ENCODE data around the gene XPNPEP1. TPM values are rescaled to one million over a fixed set of nuclear protein-coding genes. Genes with fewer than 3 reads are reported as not detected.
A peak's percentile ranks its signal among the peaks of the same experiment; 100 is the strongest.
"Not testable (repeated sequence)": the region's sequence is repeated elsewhere in the genome, so short reads cannot be mapped to it uniquely, and the experiment has no call there.

XPNPEP1 gene
- total and polyA plus RNA-seq, 8 donors: 21.7 to 180 (median 63.8) TPM

DNA sequence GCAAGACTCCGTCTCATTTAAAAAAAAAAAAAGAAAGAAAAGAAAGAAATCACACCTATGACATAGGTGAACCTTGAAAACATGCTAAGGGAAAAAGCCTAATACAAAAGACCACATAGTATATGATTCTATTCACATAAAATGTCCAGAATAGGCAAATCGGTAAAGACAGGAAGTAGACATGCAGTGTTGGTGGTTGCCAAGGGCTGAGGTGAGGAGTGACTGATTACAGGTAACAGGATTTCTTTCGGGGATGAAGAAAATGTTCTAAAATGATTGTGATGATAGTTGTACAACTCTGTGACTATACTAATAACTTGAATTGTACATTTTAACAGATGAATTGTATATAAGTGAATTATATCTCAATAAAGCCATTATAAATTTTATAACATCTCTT is 3.3 kb downstream of the XPNPEP1 start:
- Histone ChIP-seq H3K4me1 (peaks cover 23 to 54% (median 45%) of the 10 kb centered on the region in 4 donors), H3K36me3 (no peaks in the 10 kb centered on the region), H3K27me3 (no peaks in the 10 kb centered on the region), H3K27ac (no peak overlapping the region), H3K4me3 (no peak overlapping the region), H3K9me3 (no peaks in the 10 kb centered on the region)
- TF ChIP-seq POLR2A (IDR thresholded peaks at IDR 0.05): no peak
- no peak for TF ChIP-seq CTCF (IDR thresholded peaks at IDR 0.05)
- no peak for TF ChIP-seq POLR2AphosphoS5 (IDR thresholded peaks at IDR 0.05)
- no peak for TF ChIP-seq EP300 (IDR thresholded peaks at IDR 0.05)
- WGBS, 5 donors: 79 to 90% (median 87%) methylated on average over 3 of the region's 3 CpGs
- DNase-seq: no peak
- intact Hi-C loops (cut with DNase I; ENCODE audit: low total_unique reads): no loop called here

DNA sequence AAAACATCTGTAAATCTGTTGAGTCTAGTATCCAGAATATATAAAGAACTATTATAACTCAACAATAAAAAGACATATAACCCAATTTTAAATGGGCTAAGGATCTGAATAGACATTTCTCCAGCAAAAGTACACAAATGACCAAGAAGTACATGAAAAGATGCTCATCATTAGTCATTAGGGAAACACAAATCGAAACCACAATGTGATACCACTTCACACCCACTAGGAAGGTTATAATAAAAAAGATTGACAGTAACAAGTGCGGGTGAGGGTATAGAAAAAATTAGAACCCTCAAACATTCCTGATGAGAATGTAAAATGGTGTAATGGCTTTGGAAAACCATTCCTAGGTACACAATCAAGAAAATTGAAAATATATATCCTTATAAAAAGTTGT is 4.1 kb downstream of the XPNPEP1 start:
- intact Hi-C loops (cut with DNase I; ENCODE audit: low total_unique reads): no loop called here
- no peaks in the 10 kb centered on the region for H3K9me3 ChIP-seq
- WGBS, 5 donors: 86 to 98% (median 94%) methylated on average over 2 of the region's 2 CpGs

DNA sequence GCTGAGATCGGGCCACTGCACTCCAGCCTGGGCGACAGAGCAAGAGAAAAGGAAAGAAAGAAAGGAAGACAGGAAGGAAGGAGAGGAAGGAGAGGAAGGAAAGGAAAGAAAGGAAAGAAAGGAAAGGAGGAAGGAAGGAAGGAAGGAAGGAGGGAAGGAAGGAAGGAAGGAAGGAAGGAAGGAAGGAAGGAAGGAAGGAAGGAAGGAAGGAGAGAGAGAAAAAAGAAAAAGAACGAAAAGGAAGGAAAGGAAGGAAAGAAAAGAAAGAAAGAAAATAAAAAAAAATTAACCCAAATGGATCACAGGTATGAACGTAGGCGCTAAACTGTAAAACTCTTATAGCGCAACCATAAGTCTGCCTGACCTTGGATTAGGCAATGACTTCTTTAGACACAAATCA is 4.6 kb downstream of the XPNPEP1 start:
- H3K27me3 ChIP-seq; H3K27ac ChIP-seq; H3K36me3 ChIP-seq; intact Hi-C loops (cut with DNase I; ENCODE audit: low total_unique reads); H3K9me3 ChIP-seq; DNase-seq; H3K4me3 ChIP-seq: not testable (repeated sequence)
- WGBS, 5 donors: 93 to 96% (median 95%) methylated on average over 6 of the region's 6 CpGs
- H3K4me1 ChIP-seq: peaks cover 32 to 59% (median 43%) of the 10 kb centered on the region in 4 donors

More for the DNA sequence above, 4.1 kb downstream of the XPNPEP1 start:
- no peaks in the 10 kb centered on the region for H3K27me3 ChIP-seq
- no peaks in the 10 kb centered on the region for H3K36me3 ChIP-seq
- peaks cover 29 to 58% (median 45%) of the 10 kb centered on the region in 4 donors for H3K4me1 ChIP-seq
- TF ChIP-seq CTCF (IDR thresholded peaks at IDR 0.05) (no peak), EP300 (IDR thresholded peaks at IDR 0.05) (no peak), POLR2A (IDR thresholded peaks at IDR 0.05) (no peak), POLR2AphosphoS5 (IDR thresholded peaks at IDR 0.05) (no peak)
- DNase-seq: no peak
- no peak overlapping the region for H3K27ac ChIP-seq
- no peak overlapping the region for H3K4me3 ChIP-seq

DNA sequence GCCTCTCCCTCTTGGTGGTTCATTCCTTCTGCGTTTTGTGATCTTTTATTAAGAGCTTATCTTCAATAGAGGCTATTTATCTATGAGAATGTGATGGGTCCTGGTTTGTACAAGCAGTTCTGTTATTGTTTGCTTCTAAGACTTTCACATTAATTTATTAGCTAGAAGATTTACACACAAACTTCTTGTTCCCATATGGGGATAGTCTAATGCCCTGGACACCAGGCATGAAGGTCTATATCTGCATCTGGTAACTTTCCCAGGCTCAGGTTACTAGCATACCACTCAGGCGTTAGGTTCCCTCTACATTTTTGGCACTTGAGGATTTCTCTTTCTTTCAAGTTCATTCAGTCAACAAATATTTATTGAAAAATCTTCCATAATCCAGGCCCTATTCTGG is 7.7 kb downstream of the XPNPEP1 start:
- Histone ChIP-seq H3K4me1 (peaks cover 19 to 57% (median 34%) of the 10 kb centered on the region in 4 donors), H3K9me3 (no peaks in the 10 kb centered on the region), H3K36me3 (peaks cover 0 to 21% (median 14%) of the 10 kb centered on the region in 4 donors), H3K27me3 (no peaks in the 10 kb centered on the region), H3K4me3 (no peak overlapping the region), H3K27ac (peak overlapping the region in 4 of 5 donors; percentile 30 to 66 (median 38))
- WGBS, 5 donors: 38 to 68% (median 51%) methylated on average over 2 of the region's 2 CpGs
- TF ChIP-seq POLR2AphosphoS5 (IDR thresholded peaks at IDR 0.05) (no peak), POLR2A (IDR thresholded peaks at IDR 0.05) (no peak), CTCF (IDR thresholded peaks at IDR 0.05) (no peak), EP300 (IDR thresholded peaks at IDR 0.05) (no peak)
- no peak for DNase-seq
- intact Hi-C loops (cut with DNase I; ENCODE audit: low total_unique reads): no loop called here

GRCh38 chr10:109914966-109915365 is 8.3 kb downstream of the XPNPEP1 start:
- intact Hi-C loops (cut with DNase I; ENCODE audit: low total_unique reads): no loop called here
- Histone ChIP-seq H3K9me3 (no peaks in the 10 kb centered on the region), H3K27me3 (no peaks in the 10 kb centered on the region), H3K4me1 (peaks cover 16 to 52% (median 31%) of the 10 kb centered on the region in 4 donors), H3K4me3 (no peak overlapping the region), H3K36me3 (peaks cover 2 to 23% (median 14%) of the 10 kb centered on the region in 4 donors), H3K27ac (peak overlapping the region in 4 of 5 donors; percentile 30 to 66 (median 38))
- DNase-seq: peak in 1 of 2 donors; percentile 90
- WGBS, 5 donors: 6 to 20% (median 12%) methylated on average over 3 of the region's 3 CpGs
- TF ChIP-seq POLR2A (IDR thresholded peaks at IDR 0.05) (no peak), CTCF (IDR thresholded peaks at IDR 0.05) (no peak), POLR2AphosphoS5 (IDR thresholded peaks at IDR 0.05) (peak in 1 of 3 donors; percentile 80), EP300 (IDR thresholded peaks at IDR 0.05) (no peak)
